ENCODE data around the gene PPP6R2.

- TF ChIP-seq CTCF (IDR thresholded peaks at IDR 0.05) (no peak), POLR2A (IDR thresholded peaks at IDR 0.05) (no peak)
Measured at GRCh38 chr22:50417411-50418210, 74.5 kb downstream of the PPP6R2 start.

Data from thyroid gland (tissue), 4 donors.